PC-3 (cell line): ENCODE results near the gene ABLIM1.

Experiments used
- EZH2 ChIP-seq: fragments of 300-600 bp; sonication (generic); IDR thresholded peaks from one replicate; pipeline ENCODE4 v1.6.1; 2017; ENCODE audit warnings: antibody characterized with exemption, mild to moderate bottlenecking, low read length; ENCODE audit not compliant: unreplicated experiment
- TF ChIP-seq, protein P1 (sequence below): fragments of 300-600 bp; sonication (generic); conservative IDR thresholded peaks from 2 replicates; pipeline ENCODE4 v1.5.1; 2017; ENCODE audit warnings: antibody characterized with exemption, low read depth, mild to moderate bottlenecking, low read length

GRCh38 chr10:114683593-114683992 lies 25.5 kb upstream of the ABLIM1 start:
- TF ChIP-seq, protein P1, sequence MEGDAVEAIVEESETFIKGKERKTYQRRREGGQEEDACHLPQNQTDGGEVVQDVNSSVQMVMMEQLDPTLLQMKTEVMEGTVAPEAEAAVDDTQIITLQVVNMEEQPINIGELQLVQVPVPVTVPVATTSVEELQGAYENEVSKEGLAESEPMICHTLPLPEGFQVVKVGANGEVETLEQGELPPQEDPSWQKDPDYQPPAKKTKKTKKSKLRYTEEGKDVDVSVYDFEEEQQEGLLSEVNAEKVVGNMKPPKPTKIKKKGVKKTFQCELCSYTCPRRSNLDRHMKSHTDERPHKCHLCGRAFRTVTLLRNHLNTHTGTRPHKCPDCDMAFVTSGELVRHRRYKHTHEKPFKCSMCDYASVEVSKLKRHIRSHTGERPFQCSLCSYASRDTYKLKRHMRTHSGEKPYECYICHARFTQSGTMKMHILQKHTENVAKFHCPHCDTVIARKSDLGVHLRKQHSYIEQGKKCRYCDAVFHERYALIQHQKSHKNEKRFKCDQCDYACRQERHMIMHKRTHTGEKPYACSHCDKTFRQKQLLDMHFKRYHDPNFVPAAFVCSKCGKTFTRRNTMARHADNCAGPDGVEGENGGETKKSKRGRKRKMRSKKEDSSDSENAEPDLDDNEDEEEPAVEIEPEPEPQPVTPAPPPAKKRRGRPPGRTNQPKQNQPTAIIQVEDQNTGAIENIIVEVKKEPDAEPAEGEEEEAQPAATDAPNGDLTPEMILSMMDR, result no peak
- TF ChIP-seq EZH2, result no peak
